ENCODE data around the gene COL6A2. TPM values are rescaled to one million over a fixed set of nuclear protein-coding genes. Genes with fewer than 3 reads are reported as not detected.

COL6A2 gene
- total and polyA plus RNA-seq, 2 donors (not counting 1 experiment from before 2014, with no cell fraction given), result 1.2 to 2.1 TPM

DNA sequence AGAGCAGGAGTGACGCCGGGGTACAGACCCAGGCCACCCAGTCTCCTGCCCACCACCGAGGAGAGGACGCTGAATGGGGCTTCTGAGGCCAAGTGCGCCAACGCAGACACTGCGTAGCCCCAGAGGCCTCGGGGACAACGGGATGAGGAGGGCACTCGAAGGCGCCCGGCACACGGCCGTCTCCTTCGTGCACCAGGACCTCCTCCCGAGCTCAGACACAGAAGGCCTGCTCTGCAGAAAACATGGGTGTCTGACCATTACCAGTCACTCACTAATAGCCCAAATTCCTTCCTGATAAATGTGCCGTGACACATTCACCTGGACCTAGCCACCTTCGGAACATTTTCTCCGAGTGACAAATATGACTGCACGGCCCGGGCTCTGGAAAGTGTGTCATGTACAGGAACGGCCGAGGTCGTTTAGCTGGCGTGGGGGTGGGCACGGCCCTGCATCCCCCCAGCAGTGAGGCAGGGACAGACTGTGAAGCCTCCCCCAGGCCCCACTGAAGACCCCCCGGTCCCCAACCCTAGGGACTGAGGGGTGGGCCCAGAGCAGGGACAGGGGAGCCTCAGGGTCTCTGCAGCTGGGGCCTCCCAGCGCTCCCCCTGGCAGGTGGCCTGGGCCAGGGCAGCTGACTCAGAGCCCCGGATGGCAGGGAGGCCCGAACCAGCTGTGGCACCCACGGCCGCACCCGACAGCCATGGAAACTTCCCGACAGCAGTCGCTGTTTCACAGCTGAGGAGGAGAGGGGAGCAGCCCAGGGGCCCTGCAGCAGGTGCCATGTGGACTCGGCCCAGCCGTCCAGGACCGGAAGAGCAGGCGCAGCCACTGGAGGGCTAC lies 16.7 kb upstream of the COL6A2 start:
- Mint-ChIP-seq H3K27ac (no peak overlapping the region), H3K4me1 (no peaks in the 10 kb centered on the region), H3K9me3 (ENCODE audit: insufficient read depth) (peaks cover 3% of the 10 kb centered on the region), H3K4me3 (no peak overlapping the region), H3K27me3 (no peaks in the 10 kb centered on the region)
- peaks cover 0 to 24% (median 1%) of the 10 kb centered on the region in 3 donors for H3K9me3 ChIP-seq (ENCODE audit: control extremely low read depth in 1 of 3, control insufficient read depth in 2 of 3, insufficient read depth in 1 of 3, low read length in 2 of 3)
- H4K20me1 ChIP-seq (ENCODE audit: control insufficient read depth, insufficient read depth, low read length, poor library complexity, severe bottlenecking), result no peaks in the 10 kb centered on the region
- H3K4me2 ChIP-seq (replicated peaks; ENCODE audit: low read depth, low read length, poor library complexity, severe bottlenecking), result no peak overlapping the region
- no peak overlapping the region for H3K4me3 ChIP-seq (ENCODE audit: control extremely low read depth in 1 of 5, extremely low read depth in 1 of 5, insufficient read depth in 1 of 5, low read depth in 2 of 5, low read length in 4 of 5)
- intact Hi-C loops (cut with micrococcal nuclease), result no loop called here
- H2AFZ ChIP-seq (ENCODE audit: insufficient read depth, low read depth, low read length, poor library complexity, severe bottlenecking), result no peak overlapping the region
- ATAC-seq (ENCODE audit: low read depth) (no peak), DNase-seq (no peak)
- ChIA-PET CTCF (no interaction called here), POLR2A (no interaction called here)
- H3K27ac ChIP-seq (ENCODE audit: low read length in 2 of 2), result no peak overlapping the region
- no peaks in the 10 kb centered on the region for H3K36me3 ChIP-seq (replicated peaks in 1 of 2; ENCODE audit: control extremely low read depth in 1 of 2, control insufficient read depth in 1 of 2, extremely low read depth in 1 of 2, insufficient read depth in 2 of 2, low read length in 1 of 2)
- H3K9ac ChIP-seq (ENCODE audit: low read length), result no peak overlapping the region
- H3K79me2 ChIP-seq (ENCODE audit: control insufficient read depth, insufficient read depth, low read length), result no peaks in the 10 kb centered on the region
- H3K4me1 ChIP-seq (ENCODE audit: control insufficient read depth in 2 of 2, insufficient read depth in 2 of 2, low read length in 2 of 2), result no peaks in the 10 kb centered on the region
- no peaks in the 10 kb centered on the region for H3K27me3 ChIP-seq (replicated peaks in 1 of 4; ENCODE audit: control extremely low read depth in 1 of 4, control insufficient read depth in 3 of 4, insufficient read depth in 4 of 4, low read length in 3 of 4)
- 89% methylated on average over 39 of the region's 39 CpGs for WGBS (ENCODE audit: insufficient coverage)
- TF ChIP-seq, protein P1, sequence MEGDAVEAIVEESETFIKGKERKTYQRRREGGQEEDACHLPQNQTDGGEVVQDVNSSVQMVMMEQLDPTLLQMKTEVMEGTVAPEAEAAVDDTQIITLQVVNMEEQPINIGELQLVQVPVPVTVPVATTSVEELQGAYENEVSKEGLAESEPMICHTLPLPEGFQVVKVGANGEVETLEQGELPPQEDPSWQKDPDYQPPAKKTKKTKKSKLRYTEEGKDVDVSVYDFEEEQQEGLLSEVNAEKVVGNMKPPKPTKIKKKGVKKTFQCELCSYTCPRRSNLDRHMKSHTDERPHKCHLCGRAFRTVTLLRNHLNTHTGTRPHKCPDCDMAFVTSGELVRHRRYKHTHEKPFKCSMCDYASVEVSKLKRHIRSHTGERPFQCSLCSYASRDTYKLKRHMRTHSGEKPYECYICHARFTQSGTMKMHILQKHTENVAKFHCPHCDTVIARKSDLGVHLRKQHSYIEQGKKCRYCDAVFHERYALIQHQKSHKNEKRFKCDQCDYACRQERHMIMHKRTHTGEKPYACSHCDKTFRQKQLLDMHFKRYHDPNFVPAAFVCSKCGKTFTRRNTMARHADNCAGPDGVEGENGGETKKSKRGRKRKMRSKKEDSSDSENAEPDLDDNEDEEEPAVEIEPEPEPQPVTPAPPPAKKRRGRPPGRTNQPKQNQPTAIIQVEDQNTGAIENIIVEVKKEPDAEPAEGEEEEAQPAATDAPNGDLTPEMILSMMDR (IDR thresholded peaks at IDR 0.05), result no peak
- TF ChIP-seq EZH2 (IDR thresholded peaks at IDR 0.05; ENCODE audit: borderline replicate concordance, insufficient read depth, low read depth, low read length, poor library complexity, severe bottlenecking), result no peak

Data from B cell (primary cell).